Liver (tissue), 9 donors: Measurements from ENCODE around the gene FRS2. TPM values are rescaled to one million over a fixed set of nuclear protein-coding genes. Genes with fewer than 3 reads are reported as not detected.

Experiments
- DNase-seq: peaks from one replicate; pipeline ENCODE4 v3.0.0-alpha.2; 2017; ENCODE audit warnings: low spot score
- H3K27ac ChIP-seq, 2 donors: one replicate each; pipeline ENCODE4 v1.7.0; 2013; ENCODE audit warnings: inconsistent platforms in 2 of 2, low read length in 2 of 2, control low read depth in 1 of 2, low read depth in 1 of 2, mild to moderate bottlenecking in 1 of 2
- H3K27me3 ChIP-seq, 4 donors: one replicate each; pipeline versions ENCODE4 v1.6.1 to v1.7.0; 2013; ENCODE audit warnings: low read length in 3 of 4, inconsistent platforms in 1 of 4, mild to moderate bottlenecking in 1 of 4, moderate library complexity in 1 of 4; ENCODE audit not compliant: control insufficient read depth in 4 of 4, insufficient read depth in 4 of 4
- H3K36me3 ChIP-seq, 4 donors: one replicate each; pipeline versions ENCODE4 v1.6.1 to v1.7.0; 2013; ENCODE audit warnings: low read length in 3 of 4, mild to moderate bottlenecking in 3 of 4, low read depth in 1 of 4, moderate library complexity in 1 of 4; ENCODE audit not compliant: control insufficient read depth in 4 of 4, insufficient read depth in 3 of 4
- H3K4me1 ChIP-seq, 4 donors: one replicate each; pipeline versions ENCODE4 v1.6.1 to v1.7.0; 2013; ENCODE audit warnings: low read length in 3 of 4, mild to moderate bottlenecking in 3 of 4, moderate library complexity in 1 of 4; ENCODE audit not compliant: control insufficient read depth in 4 of 4, insufficient read depth in 4 of 4
- H3K4me3 ChIP-seq, 3 donors: one replicate each; pipeline versions ENCODE4 v1.6.1 to v1.7.0; 2013; ENCODE audit warnings: low read length in 3 of 3, control low read depth in 1 of 3, low read depth in 1 of 3, mild to moderate bottlenecking in 1 of 3
- H3K9ac ChIP-seq, 2 donors: one replicate each; pipeline ENCODE4 v1.7.0; 2013; ENCODE audit warnings: low read length in 2 of 2, mild to moderate bottlenecking in 2 of 2, moderate library complexity in 2 of 2, control low read depth in 1 of 2, low read depth in 1 of 2
- H3K9me3 ChIP-seq, 4 donors: one replicate each; pipeline versions ENCODE4 v1.6.1 to v1.7.0; 2013; ENCODE audit warnings: low read length in 3 of 4; ENCODE audit not compliant: control insufficient read depth in 4 of 4
- ATF3 ChIP-seq: IDR thresholded peaks from 2 replicates; pipeline ENCODE4 v1.6.1; 2016; ENCODE audit warnings: antibody characterized with exemption
- CTCF ChIP-seq: fragments of 150-350 bp; IDR thresholded peaks from 2 replicates; pipeline ENCODE4 v1.5.1; 2017; ENCODE audit warnings: improper control_type of control experiment, low read depth, low read length; ENCODE audit not compliant: missing input control
- FOXA1 ChIP-seq: IDR thresholded peaks from 2 replicates; pipeline ENCODE4 v1.6.1; 2016; ENCODE audit warnings: antibody characterized with exemption
- FOXA2 ChIP-seq: IDR thresholded peaks from 2 replicates; pipeline ENCODE4 v1.6.1; 2016; ENCODE audit warnings: antibody characterized with exemption
- HNF4A ChIP-seq, 2 donors: conservative IDR thresholded peaks; 2 replicates each; pipeline ENCODE4 v1.6.1; 2016; ENCODE audit warnings: antibody characterized with exemption in 2 of 2, mild to moderate bottlenecking in 2 of 2
- HNF4G ChIP-seq: IDR thresholded peaks from 2 replicates; pipeline ENCODE4 v1.6.1; 2016; ENCODE audit warnings: antibody characterized with exemption
- JUND ChIP-seq, 2 donors: IDR thresholded peaks; 2 replicates each; pipeline ENCODE4 v1.6.1; 2016; ENCODE audit warnings: antibody characterized with exemption in 2 of 2
- MAX ChIP-seq: IDR thresholded peaks from 2 replicates; pipeline ENCODE4 v1.6.1; 2016; ENCODE audit warnings: antibody characterized with exemption
- RAD21 ChIP-seq, 2 donors: IDR thresholded peaks; 2 replicates each; pipeline ENCODE4 v1.6.1; 2016; ENCODE audit warnings: antibody characterized with exemption in 2 of 2, mild to moderate bottlenecking in 2 of 2
- RXRA ChIP-seq, 2 donors: IDR thresholded peaks; 2 replicates each; pipeline ENCODE4 v1.6.1; 2017 to 2018; ENCODE audit warnings: antibody characterized with exemption in 2 of 2, mild to moderate bottlenecking in 1 of 2
- ZBTB33 ChIP-seq: IDR thresholded peaks from 2 replicates; pipeline ENCODE4 v1.6.1; 2016; ENCODE audit warnings: antibody characterized with exemption
- WGBS: extraction: QIAGEN DNeasy Blood & Tissue Kit; methylation state at CpG from one replicate; pipeline ENCODE4 v1.1.7; 2013; 5-methylcytosine and 5-hydroxymethylcytosine counted together
- polyA plus RNA-seq, 2 donors: library from polyadenylated mRNA; stranded (reverse) in 1 of 2; unstranded in 1 of 2; fragments of 200-250 nt in 1 of 2; fragments of >200 nt in 1 of 2; fragmentation: Nextera tagmentation in 1 of 2; extraction: Ambion mirVana in 1 of 2; gene quantifications; one replicate each; pipeline versions ENCODE4 v1.2.1 to v1.2.3, GENCODE V29; 2013 to 2015
- total RNA-seq, 2 donors: library from RNA; depleted of rRNA; stranded (reverse); fragments of >200 nt; gene quantifications; one replicate each; pipeline ENCODE4 v1.2.3, GENCODE V29; 2014
- donor health status: healthy.
- donor health status: healthy.
- donor health status: healthy.
- donor health status: healthy.
- donor health status: healthy.

FRS2 gene
- total and polyA plus RNA-seq, 4 donors, result 7.0 to 24.0 (median 21.9) TPM

- TF ChIP-seq JUND (IDR thresholded peaks at IDR 0.05) (no peak), FOXA1 (no peak), ZBTB33 (no peak), CTCF (no peak), MAX (no peak), ATF3 (no peak)
Observed at GRCh38 chr12:69544087-69544486, 73.9 kb downstream of the FRS2 start.

GRCh38 chr12:69545081-69545480 lies 74.9 kb downstream of the FRS2 start:
- H3K27ac ChIP-seq, result no peak overlapping the region
- peaks cover 0 to 2% (median 0%) of the 10 kb centered on the region in 4 donors for H3K9me3 ChIP-seq
- no peaks in the 10 kb centered on the region for H3K27me3 ChIP-seq
- TF ChIP-seq ZBTB33 (no peak), RAD21 (IDR thresholded peaks at IDR 0.05) (no peak), CTCF (no peak), HNF4G (no peak), HNF4A (conservative IDR thresholded peaks at IDR 0.05) (no peak), FOXA2 (no peak), RXRA (IDR thresholded peaks at IDR 0.05) (no peak)
- no peak overlapping the region for H3K9ac ChIP-seq
- peaks cover 0 to 6% (median 2%) of the 10 kb centered on the region in 4 donors for H3K36me3 ChIP-seq
- H3K4me1 ChIP-seq, result no peaks in the 10 kb centered on the region
- H3K4me3 ChIP-seq, result no peak overlapping the region
- WGBS, result 94% methylated on average over 1 of the region's 1 CpG
- DNase-seq, result no peak

More at GRCh38 chr12:69544087-69544486, 73.9 kb downstream of the FRS2 start:
- no peaks in the 10 kb centered on the region for H3K27me3 ChIP-seq
- H3K4me3 ChIP-seq, result no peak overlapping the region
- H3K9ac ChIP-seq, result no peak overlapping the region
- 100% methylated on average over 1 of the region's 1 CpG for WGBS
- peaks cover 0 to 2% (median 0%) of the 10 kb centered on the region in 4 donors for H3K36me3 ChIP-seq
- no peak for DNase-seq
- H3K27ac ChIP-seq, result no peak overlapping the region
- H3K4me1 ChIP-seq, result no peaks in the 10 kb centered on the region
- H3K9me3 ChIP-seq, result peaks cover 0 to 2% (median 0%) of the 10 kb centered on the region in 4 donors
